Natural killer cell (primary cell): ENCODE measurements around the gene CFAP91. TPM values are rescaled to one million over a fixed set of nuclear protein-coding genes. Genes with fewer than 3 reads are reported as not detected.

Experiments used
- ATAC-seq, 3 donors: fragments of 150-1000 bp in 2 of 3; fragments of 200-7000 bp in 1 of 3; cut with Tn5 transposase; 1 replicate in 1 of 3; 2 replicates in 2 of 3; pipeline ENCODE4 v1.10.0; 2021; ENCODE audit warnings: mild to moderate bottlenecking in 2 of 3, moderate library complexity in 2 of 3
- DNase-seq, 2 donors: peaks; one replicate each; pipeline versions ENCODE4 v3.0.0 to v3.0.0-alpha.2; 2013 to 2021; ENCODE audit warnings: mixed read lengths in 1 of 2
- H3K27ac ChIP-seq: one replicate; pipeline ENCODE4 v1.5.1; 2013; ENCODE audit warnings: mild to moderate bottlenecking, low read length
- H3K27me3 ChIP-seq: one replicate; pipeline ENCODE4 v1.6.1; 2013; ENCODE audit warnings: low read length; ENCODE audit not compliant: control insufficient read depth, insufficient read depth
- H3K36me3 ChIP-seq: one replicate; pipeline ENCODE4 v1.6.1; 2013; ENCODE audit warnings: low read length; ENCODE audit not compliant: control insufficient read depth, insufficient read depth
- H3K4me1 ChIP-seq: one replicate; pipeline ENCODE4 v1.6.1; 2013; ENCODE audit warnings: low read length; ENCODE audit not compliant: control insufficient read depth, insufficient read depth
- H3K4me3 ChIP-seq: one replicate; pipeline ENCODE4 v1.5.1; 2013; ENCODE audit warnings: low read length
- H3K9me3 ChIP-seq: one replicate; pipeline ENCODE4 v1.6.1; 2013; ENCODE audit warnings: low read length; ENCODE audit not compliant: control insufficient read depth, insufficient read depth
- H3K27ac Mint-ChIP-seq, 2 donors: one replicate each; pipeline ENCODE4 v1.8.0; 2022; ENCODE audit warnings: mild to moderate bottlenecking in 2 of 2, mixed read lengths in 2 of 2, moderate library complexity in 1 of 2
- H3K27me3 Mint-ChIP-seq, 2 donors: one replicate each; pipeline ENCODE4 v1.8.0; 2022; ENCODE audit warnings: low read depth in 2 of 2, mixed read lengths in 2 of 2
- H3K36me3 Mint-ChIP-seq: one replicate; pipeline ENCODE4 v1.8.0; 2022; ENCODE audit warnings: mixed read lengths
- H3K4me1 Mint-ChIP-seq, 2 donors: one replicate each; pipeline ENCODE4 v1.8.0; 2022; ENCODE audit warnings: mixed read lengths in 2 of 2
- H3K4me3 Mint-ChIP-seq: one replicate; pipeline ENCODE4 v1.8.0; 2022; ENCODE audit warnings: mild to moderate bottlenecking, moderate library complexity, mixed read lengths
- H3K9me3 Mint-ChIP-seq, 2 donors: one replicate each; pipeline ENCODE4 v1.8.0; 2022; ENCODE audit warnings: mixed read lengths in 2 of 2
- CTCF ChIP-seq: fragments of 200-600 bp; IDR thresholded peaks from one replicate; pipeline ENCODE4 v1.8.0; 2022; ENCODE audit warnings: antibody characterized with exemption
- WGBS: methylation state at CpG from one replicate; pipeline ENCODE4 v1.1.7; 2013; ENCODE audit warnings: missing lambda C conversion rate; ENCODE audit not compliant: insufficient coverage; 5-methylcytosine and 5-hydroxymethylcytosine counted together
- intact Hi-C: fragments of 100-400 bp; cut with micrococcal nuclease; formaldehyde crosslinking; loops from one replicate; pipeline ENCODE4 v1.14.2; 2022
- total RNA-seq, 4 donors: library from RNA; stranded (reverse); fragments of 120-200 nt in 1 of 4; gene quantifications; one replicate each; pipeline versions ENCODE4 v1.2.3 to v1.2.4, GENCODE V29; 2013 to 2022

Gene CFAP91
- total RNA-seq, 3 donors from 2014 or later (not counting 1 experiment from before 2014, with no cell fraction given): 0.14 TPM; not detected in 2

- Histone ChIP-seq H3K9me3 (no peaks in the 10 kb centered on the region), H3K27ac (no peak overlapping the region), H3K27me3 (no peaks in the 10 kb centered on the region), H3K36me3 (no peaks in the 10 kb centered on the region), H3K4me3 (no peak overlapping the region), H3K4me1 (no peaks in the 10 kb centered on the region)
- WGBS: 92% methylated on average over 6 of the region's 6 CpGs
- intact Hi-C loops: no loop called here
- Mint-ChIP-seq H3K9me3 (no peaks in the 10 kb centered on the region), H3K4me1 (no peaks in the 10 kb centered on the region), H3K27ac (no peak overlapping the region), H3K36me3 (no peaks in the 10 kb centered on the region), H3K4me3 (no peak overlapping the region), H3K27me3 (peaks cover 4 to 7% of the 10 kb centered on the region in 2 donors)
- no peak for ATAC-seq
- TF ChIP-seq CTCF: no peak
- DNase-seq: no peak
Observed at GRCh38 chr3:119729996-119730395, 27.2 kb downstream of the CFAP91 start.

DNA sequence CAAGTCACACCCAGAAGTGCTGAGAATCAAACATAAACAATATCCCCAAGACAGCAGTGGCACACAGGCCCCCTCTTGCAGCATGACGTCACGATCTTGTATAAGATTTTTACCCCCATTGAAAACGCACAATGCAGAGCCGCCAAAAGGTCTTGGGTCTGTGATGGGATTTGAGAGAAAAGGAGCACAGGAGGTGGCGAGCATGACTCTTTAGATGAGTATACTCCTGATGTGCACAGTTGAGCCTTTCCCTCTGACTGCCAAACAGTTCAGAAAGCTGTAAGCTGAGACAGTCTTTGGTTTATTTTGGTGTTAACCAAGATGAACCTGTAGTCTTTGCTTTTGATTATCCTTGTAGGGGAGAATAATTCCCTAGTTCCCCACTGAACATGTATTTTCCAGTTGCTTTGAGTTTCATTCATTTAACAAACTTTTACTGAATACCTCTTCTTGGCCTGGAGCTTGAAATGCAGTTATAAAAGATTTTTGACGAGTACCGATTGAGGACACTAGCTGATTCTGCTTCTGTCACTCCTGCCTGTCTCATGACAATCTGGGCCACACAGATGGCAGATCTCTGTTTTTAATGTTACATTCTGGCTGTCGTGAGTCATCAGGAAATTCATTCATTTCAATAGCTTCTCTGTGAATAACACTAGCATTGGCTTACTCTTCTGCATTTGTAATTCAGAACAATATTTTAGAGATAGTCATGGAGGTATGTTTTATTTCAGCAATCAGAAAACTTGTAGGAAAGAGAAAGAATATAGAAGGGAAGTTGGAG lies 28.9 kb downstream of the CFAP91 start:
- no peaks in the 10 kb centered on the region for H3K36me3 Mint-ChIP-seq
- no peak for TF ChIP-seq CTCF
- H3K27ac Mint-ChIP-seq: no peak overlapping the region
- H3K4me3 Mint-ChIP-seq: no peak overlapping the region
- intact Hi-C loops: no loop called here
- H3K27me3 Mint-ChIP-seq: peaks cover 4 to 7% of the 10 kb centered on the region in 2 donors
- Histone ChIP-seq H3K27ac (no peak overlapping the region), H3K36me3 (no peaks in the 10 kb centered on the region), H3K27me3 (no peaks in the 10 kb centered on the region), H3K4me3 (no peak overlapping the region), H3K4me1 (no peaks in the 10 kb centered on the region), H3K9me3 (no peaks in the 10 kb centered on the region)
- DNase-seq (no peak), ATAC-seq (no peak)
- H3K9me3 Mint-ChIP-seq: no peaks in the 10 kb centered on the region
- no peaks in the 10 kb centered on the region for H3K4me1 Mint-ChIP-seq
- 90% methylated on average over 8 of the region's 8 CpGs for whole genome bisulfite sequencing

DNA sequence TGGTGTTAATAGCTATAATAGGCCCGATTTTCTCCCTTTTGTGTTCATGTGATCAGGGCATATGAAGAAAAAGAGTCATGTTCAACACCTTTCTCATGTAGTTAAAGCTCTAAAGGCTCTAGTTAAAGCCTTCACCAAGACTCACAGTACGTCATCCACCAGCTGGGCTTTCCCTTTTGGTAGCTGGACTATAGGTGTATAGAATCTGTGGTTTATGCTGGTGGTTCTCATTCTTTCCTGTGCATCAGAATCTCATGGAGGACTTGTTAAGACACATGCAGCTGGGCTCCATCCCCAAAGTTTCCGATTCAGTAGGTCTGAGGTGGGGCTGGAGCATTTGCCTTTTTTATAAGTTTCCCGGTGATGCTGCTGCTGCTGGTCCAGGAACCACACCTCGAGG lies 31.0 kb downstream of the CFAP91 start:
- no peak overlapping the region for H3K27ac Mint-ChIP-seq
- peaks cover 4 to 12% of the 10 kb centered on the region in 2 donors for H3K27me3 Mint-ChIP-seq
- ATAC-seq (no peak), DNase-seq (no peak)
- no peaks in the 10 kb centered on the region for H3K4me1 Mint-ChIP-seq
- H3K27ac ChIP-seq: no peak overlapping the region
- H3K36me3 ChIP-seq: no peaks in the 10 kb centered on the region
- no peak overlapping the region for H3K4me3 ChIP-seq
- H3K36me3 Mint-ChIP-seq: no peaks in the 10 kb centered on the region
- H3K4me3 Mint-ChIP-seq: no peak overlapping the region
- H3K9me3 ChIP-seq: no peaks in the 10 kb centered on the region
- intact Hi-C loops: no loop called here
- H3K27me3 ChIP-seq: no peaks in the 10 kb centered on the region
- no peaks in the 10 kb centered on the region for H3K4me1 ChIP-seq
- TF ChIP-seq CTCF: no peak
- 88% methylated on average over 5 of the region's 5 CpGs for WGBS
- no peaks in the 10 kb centered on the region for H3K9me3 Mint-ChIP-seq

DNA sequence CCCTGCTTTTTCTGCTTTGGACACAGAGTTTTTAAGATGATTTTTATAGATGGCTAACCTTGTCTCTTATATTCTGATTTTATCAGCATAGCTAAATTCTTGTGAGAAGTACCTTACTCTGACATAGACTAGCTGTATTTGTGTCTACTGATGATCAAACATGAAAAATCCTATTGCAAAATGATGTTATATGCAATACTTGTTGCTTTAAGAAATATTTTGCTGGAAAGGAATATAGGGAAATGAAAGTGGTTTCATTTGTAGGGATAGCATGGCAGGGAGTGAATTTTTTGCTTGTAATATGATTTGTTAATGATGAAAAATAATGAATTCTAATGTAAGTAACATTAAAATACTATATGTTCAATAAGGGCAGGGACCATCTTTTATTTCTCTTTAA lies 35.9 kb downstream of the CFAP91 start:
- no peaks in the 10 kb centered on the region for H3K9me3 Mint-ChIP-seq
- H3K4me3 ChIP-seq: no peak overlapping the region
- no peaks in the 10 kb centered on the region for H3K9me3 ChIP-seq
- no peak for TF ChIP-seq CTCF
- peaks cover 9 to 35% of the 10 kb centered on the region in 2 donors for H3K27me3 Mint-ChIP-seq
- no peak overlapping the region for H3K27ac Mint-ChIP-seq
- H3K4me1 Mint-ChIP-seq: no peaks in the 10 kb centered on the region
- no peak overlapping the region for H3K27ac ChIP-seq
- no peaks in the 10 kb centered on the region for H3K36me3 Mint-ChIP-seq
- no peak overlapping the region for H3K4me3 Mint-ChIP-seq
- no peaks in the 10 kb centered on the region for H3K27me3 ChIP-seq
- ATAC-seq (no peak), DNase-seq (no peak)
- H3K36me3 ChIP-seq: no peaks in the 10 kb centered on the region
- intact Hi-C loops: no loop called here
- H3K4me1 ChIP-seq: no peaks in the 10 kb centered on the region
